Glutamatergic neuron (in vitro differentiated cells): Measurements from ENCODE around the gene SLC6A18. TPM values are rescaled to one million over a fixed set of nuclear protein-coding genes. Genes with fewer than 3 reads are reported as not detected.
"Not testable (repeated sequence)": the region's sequence is repeated elsewhere in the genome, so short reads cannot be mapped to it uniquely, and the experiment has no call there.

ENCODE experiments used
- DNase-seq: peaks from one replicate; pipeline ENCODE4 v3.0.0; 2022
- H3K27ac Mint-ChIP-seq: one replicate; pipeline ENCODE4 v1.8.0; 2020; ENCODE audit warnings: mild to moderate bottlenecking, mixed read lengths, inconsistent platforms; ENCODE audit not compliant: unreplicated experiment
- H3K27me3 Mint-ChIP-seq: one replicate; pipeline ENCODE4 v1.8.0; 2020; ENCODE audit warnings: mild to moderate bottlenecking, moderate library complexity, mixed read lengths, inconsistent platforms; ENCODE audit not compliant: unreplicated experiment
- H3K36me3 Mint-ChIP-seq: one replicate; pipeline ENCODE4 v1.8.0; 2020; ENCODE audit warnings: mild to moderate bottlenecking, mixed read lengths, inconsistent platforms; ENCODE audit not compliant: unreplicated experiment
- H3K4me1 Mint-ChIP-seq: one replicate; pipeline ENCODE4 v1.8.0; 2020; ENCODE audit warnings: mild to moderate bottlenecking, low read depth, mixed read lengths, inconsistent platforms; ENCODE audit not compliant: unreplicated experiment
- H3K4me3 Mint-ChIP-seq: one replicate; pipeline ENCODE4 v1.8.0; 2020; ENCODE audit warnings: mild to moderate bottlenecking, mixed read lengths, inconsistent platforms; ENCODE audit not compliant: unreplicated experiment
- H3K9me3 Mint-ChIP-seq: one replicate; pipeline ENCODE4 v1.8.0; 2020; ENCODE audit warnings: mild to moderate bottlenecking, moderate library complexity, mixed read lengths, inconsistent platforms; ENCODE audit not compliant: unreplicated experiment
- total RNA-seq: library from RNA; stranded (reverse); fragmentation: NEBNext Ultra II Directional; extraction: Animal tissue kit (Norgen Biotek cat#: 25700); gene quantifications from one replicate; pipeline ENCODE4 v1.2.1, GENCODE V29; 2021; ENCODE audit not compliant: unreplicated experiment
- TF ChIP-seq, protein P1 (sequence below): fragments of 200-600 bp; sonication (generic); IDR thresholded peaks from one replicate; pipeline ENCODE4 v1.5.0; 2021; ENCODE audit not compliant: partially characterized antibody, unreplicated experiment

Gene SLC6A18
- total RNA-seq, 1 donor from 2014 or later, result not detected

DNA sequence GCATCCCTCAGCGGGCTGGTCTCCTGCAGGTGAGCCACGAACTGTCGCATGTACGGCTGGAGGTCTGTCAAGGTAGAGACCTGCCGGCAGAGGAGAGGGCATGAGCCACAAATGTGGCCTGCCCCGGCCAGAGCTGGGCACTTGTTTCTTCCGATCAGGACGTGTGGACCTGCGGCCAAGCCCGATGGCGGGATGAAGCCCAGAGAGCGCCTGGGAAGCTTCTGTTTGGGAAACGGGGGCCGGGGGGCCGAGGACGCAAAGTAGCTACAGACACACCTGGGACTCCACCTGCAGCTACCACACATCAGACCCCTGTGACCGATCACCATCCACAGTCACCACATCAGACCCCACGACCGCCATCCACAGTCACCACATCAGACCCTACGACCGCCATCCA lies 47.0 kb downstream of the SLC6A18 start:
- TF ChIP-seq, protein P1, sequence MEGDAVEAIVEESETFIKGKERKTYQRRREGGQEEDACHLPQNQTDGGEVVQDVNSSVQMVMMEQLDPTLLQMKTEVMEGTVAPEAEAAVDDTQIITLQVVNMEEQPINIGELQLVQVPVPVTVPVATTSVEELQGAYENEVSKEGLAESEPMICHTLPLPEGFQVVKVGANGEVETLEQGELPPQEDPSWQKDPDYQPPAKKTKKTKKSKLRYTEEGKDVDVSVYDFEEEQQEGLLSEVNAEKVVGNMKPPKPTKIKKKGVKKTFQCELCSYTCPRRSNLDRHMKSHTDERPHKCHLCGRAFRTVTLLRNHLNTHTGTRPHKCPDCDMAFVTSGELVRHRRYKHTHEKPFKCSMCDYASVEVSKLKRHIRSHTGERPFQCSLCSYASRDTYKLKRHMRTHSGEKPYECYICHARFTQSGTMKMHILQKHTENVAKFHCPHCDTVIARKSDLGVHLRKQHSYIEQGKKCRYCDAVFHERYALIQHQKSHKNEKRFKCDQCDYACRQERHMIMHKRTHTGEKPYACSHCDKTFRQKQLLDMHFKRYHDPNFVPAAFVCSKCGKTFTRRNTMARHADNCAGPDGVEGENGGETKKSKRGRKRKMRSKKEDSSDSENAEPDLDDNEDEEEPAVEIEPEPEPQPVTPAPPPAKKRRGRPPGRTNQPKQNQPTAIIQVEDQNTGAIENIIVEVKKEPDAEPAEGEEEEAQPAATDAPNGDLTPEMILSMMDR, result no peak
- no peaks in the 10 kb centered on the region for H3K4me1 Mint-ChIP-seq
- DNase-seq, result no peak
- H3K36me3 Mint-ChIP-seq, result peaks cover 4% of the 10 kb centered on the region
- H3K9me3 Mint-ChIP-seq, result peaks cover 2% of the 10 kb centered on the region
- H3K27me3 Mint-ChIP-seq, result peaks cover 2% of the 10 kb centered on the region
- no peak overlapping the region for H3K4me3 Mint-ChIP-seq
- no peak overlapping the region for H3K27ac Mint-ChIP-seq

DNA sequence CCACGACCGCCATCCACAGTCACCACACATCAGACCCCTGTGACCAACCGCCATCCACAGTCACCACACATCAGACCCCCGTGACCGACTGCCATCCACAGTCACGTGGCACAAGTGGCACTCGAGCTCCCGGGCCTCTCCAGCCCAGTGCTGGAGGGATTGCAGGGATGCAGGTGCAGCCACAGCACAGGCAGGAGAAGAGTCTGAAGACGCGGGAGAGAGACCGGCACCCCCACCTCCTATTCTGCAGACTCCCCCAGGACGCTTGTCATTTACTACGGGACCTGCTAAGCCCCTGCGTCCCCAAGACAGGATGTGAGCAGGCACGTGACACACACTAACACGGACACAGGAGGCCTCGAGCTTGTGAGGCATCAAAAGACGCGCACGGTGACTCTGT lies 48.6 kb downstream of the SLC6A18 start:
- Mint-ChIP-seq H3K36me3 (peaks cover 9% of the 10 kb centered on the region), H3K4me3 (no peak overlapping the region), H3K27ac (no peak overlapping the region), H3K27me3 (peaks cover 8% of the 10 kb centered on the region), H3K9me3 (no peaks in the 10 kb centered on the region), H3K4me1 (no peaks in the 10 kb centered on the region)
- TF ChIP-seq, protein P1, result no peak
- DNase-seq, result peak; percentile 3

DNA sequence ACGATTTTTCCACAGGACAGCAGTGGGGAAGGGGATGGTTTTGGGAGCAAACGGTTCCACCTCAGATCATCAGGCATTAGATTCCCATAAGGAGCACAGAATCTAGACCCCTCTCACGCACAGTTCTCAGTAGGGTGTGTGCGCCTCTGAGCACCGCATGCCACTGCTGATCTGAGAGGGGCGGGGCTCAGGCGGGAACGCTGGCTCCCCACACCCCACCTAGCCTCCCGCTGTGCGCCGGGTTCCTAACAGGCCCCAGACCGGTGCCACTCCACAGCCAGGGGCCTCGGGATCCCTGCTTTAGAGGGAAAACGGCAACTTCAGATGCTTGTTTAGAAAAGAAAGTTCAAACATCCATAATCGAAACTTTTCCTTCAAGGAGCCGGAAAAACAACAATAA lies 49.3 kb downstream of the SLC6A18 start:
- no peak for DNase-seq
- Mint-ChIP-seq H3K9me3 (no peaks in the 10 kb centered on the region), H3K4me1 (no peaks in the 10 kb centered on the region), H3K4me3 (no peak overlapping the region), H3K27me3 (peaks cover 8% of the 10 kb centered on the region), H3K27ac (no peak overlapping the region), H3K36me3 (peaks cover 9% of the 10 kb centered on the region)
- TF ChIP-seq, protein P1, result no peak

DNA sequence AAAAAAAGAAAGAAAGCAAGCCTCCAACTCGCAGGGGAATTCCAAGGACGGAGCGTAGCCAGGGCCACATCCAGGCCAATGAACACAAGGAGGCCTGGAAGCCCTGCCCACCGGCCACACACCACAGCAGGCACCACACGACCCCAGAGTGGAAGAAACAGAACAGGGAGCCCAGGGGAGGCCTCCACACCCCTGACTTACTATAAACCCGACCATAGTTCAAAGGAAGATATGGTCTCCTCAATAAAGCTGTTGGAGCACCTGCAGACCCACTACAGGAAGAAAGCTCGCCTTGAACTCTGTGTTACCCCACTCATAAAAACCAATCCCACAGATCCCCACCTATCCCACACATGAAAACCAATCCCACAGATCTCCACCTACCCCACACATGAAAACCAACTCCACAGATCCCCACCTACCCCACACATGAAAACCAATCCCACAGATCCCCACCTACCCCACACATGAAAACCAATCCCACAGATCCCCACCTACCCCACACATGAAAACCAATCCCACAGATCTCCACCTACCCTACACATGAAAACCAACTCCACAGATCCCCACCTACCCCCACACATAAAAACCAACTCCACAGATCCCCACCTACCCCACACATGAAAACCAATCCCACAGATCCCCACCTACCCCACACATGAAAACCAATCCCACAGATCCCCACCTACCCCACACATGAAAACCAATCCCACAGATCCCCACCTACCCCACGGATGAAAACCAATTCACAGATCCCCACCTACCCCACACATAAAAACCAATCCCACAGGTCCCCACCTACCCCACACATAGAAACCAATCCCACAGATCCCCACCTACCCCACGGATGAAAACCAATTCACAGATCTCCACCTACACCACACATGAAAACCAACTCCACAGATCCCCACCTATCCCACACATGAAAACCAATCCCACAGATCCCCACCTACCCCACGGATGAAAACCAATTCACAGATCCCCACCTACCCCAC lies 50.5 kb downstream of the SLC6A18 start:
- H3K36me3 Mint-ChIP-seq, H3K27ac Mint-ChIP-seq, H3K9me3 Mint-ChIP-seq, H3K4me3 Mint-ChIP-seq, H3K4me1 Mint-ChIP-seq, DNase-seq, H3K27me3 Mint-ChIP-seq: not testable (repeated sequence)

DNA sequence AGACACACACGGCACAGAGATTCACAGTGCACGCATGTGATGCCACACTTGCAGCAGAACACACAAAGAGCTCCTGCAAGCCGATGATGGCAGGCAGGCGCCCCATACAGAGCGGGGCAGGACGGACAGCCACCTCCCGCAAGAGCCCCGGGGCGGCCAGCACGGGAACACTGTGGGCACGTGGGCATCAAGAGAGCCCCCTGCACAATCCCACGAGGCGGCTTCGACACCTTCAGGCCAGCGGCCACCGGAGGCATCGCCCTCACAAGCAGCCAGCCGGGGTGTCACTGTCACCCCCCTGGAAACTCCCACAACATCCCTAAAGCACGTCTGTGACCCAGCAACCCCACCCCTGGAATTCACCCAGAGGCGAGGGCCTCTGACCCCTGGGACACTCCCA lies 51.7 kb downstream of the SLC6A18 start:
- H3K27me3 Mint-ChIP-seq, result peaks cover 8% of the 10 kb centered on the region
- H3K4me1 Mint-ChIP-seq, result no peaks in the 10 kb centered on the region
- TF ChIP-seq, protein P1, result no peak
- peak; percentile 7 for DNase-seq
- H3K9me3 Mint-ChIP-seq, result no peaks in the 10 kb centered on the region
- peaks cover 9% of the 10 kb centered on the region for H3K36me3 Mint-ChIP-seq
- no peak overlapping the region for H3K4me3 Mint-ChIP-seq
- no peak overlapping the region for H3K27ac Mint-ChIP-seq
